ENCODE results near the gene OPRL1.
"Not testable (repeated sequence)": the region's sequence is repeated elsewhere in the genome, so short reads cannot be mapped to it uniquely, and the experiment has no call there.

Gene OPRL1

DNA sequence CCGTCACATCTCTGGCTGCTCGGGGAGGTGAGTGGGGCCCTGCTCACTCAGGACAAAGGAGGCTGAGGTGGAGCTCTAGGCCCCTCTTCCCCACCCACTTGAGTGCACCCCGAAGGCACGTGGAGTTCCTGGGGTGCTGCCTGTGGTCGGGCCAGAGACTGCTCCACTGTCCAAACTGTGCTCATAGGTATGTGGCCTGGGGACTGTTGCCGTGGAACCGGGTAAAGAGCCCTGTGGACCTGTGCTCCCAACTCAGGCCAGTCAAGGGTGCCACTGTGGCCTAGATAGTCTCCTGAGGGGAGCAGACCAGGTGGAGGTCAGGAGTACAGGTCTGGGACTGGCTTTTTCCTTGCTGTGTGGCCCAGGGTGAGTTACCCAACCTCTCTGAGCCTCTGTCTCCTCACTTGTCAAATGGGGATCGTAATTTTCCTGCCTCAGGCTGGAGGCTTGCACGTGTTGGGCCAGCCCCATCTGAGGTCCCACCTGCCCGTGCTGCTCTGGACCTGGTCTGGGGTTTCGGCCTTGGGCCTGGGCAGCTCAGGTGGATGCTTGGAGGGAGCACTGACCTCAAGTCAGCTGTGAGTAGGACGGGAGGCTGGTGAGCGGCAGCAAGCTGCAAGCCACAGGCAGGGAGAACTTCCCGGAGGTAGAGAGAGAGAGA, 39.9 kb downstream of the OPRL1 start:
- no peak for FAIRE-seq

DNA sequence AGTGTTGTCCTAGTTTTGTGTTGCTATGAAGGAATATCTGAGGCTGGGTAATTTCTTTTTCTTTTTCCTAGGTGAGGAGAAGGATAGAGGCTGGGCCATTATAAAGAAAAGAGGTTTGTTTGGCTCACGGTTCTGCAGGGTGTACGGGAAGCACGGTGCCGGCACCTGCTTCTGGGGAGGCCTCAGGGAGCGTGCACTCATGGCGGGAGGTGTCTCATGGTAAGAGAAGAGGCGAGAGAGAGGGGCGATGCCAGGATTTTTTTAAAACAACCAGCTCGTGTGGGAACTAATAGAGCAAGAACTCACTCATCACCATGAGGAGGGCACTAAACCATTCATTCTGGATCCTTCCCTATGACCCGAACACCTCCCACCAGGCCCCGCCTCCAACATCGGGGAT, 41.7 kb downstream of the OPRL1 start:
- FAIRE-seq = no peak

DNA sequence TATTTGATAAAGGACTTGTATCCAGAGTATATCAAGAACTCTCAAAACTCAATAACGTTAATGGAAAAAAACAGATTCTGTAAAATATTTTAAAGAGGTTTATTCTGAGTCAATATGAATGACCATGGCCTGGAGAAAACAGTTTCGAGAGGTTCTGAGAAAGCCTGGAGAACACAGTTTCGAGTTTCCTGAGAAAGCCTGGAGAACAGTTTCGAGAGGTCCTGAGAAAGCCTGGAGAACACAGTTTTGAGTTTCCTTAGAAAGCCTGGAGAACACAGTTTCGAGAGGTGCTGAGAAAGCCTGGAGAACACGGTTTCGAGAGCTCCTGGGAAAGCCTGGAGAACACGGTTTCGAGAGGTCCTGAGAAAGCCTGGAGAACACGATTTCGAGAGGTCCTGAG, 43.0 kb downstream of the OPRL1 start:
- FAIRE-seq = not testable (repeated sequence)

DNA sequence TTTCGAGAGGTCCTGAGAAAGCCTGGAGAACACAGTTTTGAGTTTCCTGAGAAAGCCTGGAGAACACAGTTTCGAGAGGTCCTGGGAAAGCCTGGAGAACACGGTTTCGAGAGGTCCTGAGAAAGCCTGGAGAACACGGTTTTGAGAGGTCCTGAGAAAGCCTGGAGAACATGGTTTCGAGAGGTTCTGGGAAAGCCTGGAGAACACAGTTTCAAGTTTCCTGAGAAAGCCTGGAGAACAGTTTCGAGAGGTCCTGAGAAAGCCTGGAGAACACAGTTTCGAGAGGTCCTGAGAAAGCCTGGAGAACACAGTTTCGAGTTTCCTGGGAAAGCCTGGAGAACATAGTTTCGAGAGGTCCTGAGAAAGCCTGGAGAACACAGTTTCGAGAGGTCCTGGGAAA, 43.6 kb downstream of the OPRL1 start:
- FAIRE-seq = not testable (repeated sequence)

DNA sequence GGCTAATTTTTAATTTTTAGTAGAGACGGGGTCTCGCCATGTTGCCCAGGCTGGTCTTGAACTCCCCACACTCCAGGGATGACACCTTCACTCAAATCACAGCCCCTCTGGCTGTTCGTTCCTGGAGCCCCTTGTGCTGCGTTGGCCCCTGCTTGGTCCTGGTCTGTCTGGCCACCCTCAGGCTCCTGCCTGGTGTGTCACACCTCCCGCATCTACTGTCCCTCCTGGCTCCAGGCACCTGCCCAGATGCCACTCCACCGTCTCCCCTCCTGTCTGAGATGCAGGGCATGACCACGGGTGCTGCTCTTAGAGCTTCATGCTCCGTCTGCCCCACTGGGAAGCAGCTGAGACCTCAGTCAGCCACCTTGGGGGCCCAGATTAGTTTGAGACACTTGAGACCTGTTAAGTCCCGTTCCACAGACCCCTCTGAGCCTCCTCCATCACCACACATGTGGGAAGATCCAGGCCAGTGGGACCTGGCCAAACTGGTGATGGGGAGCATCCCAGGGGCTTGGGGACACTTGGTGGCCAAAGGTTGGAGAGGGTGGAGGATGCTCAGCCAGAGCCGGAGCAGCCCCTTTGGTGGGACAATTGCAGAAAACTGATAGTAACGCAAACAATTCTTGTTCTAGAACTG, 49.4 kb downstream of the OPRL1 start:
- FAIRE-seq = no peak

DNA sequence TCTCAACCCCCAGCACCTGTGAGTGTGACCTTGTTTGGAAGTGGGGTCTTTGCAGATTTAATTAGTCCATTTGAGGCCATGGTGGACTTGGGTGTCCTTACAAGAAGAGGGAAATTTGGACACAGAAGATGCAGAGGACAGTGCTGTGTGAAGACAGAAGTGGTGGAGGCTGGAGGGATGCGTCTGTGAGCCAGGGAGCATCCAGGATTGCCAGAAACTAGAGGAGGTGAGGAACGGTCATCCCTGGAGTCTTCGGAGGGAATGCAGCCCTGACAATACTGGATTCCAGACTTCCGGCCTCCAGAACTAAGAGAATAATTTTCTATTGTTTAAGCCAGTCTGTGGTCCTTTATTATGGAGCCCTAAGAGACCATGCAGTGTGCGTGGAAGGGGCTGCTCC, 50.4 kb downstream of the OPRL1 start:
- FAIRE-seq = no peak

DNA sequence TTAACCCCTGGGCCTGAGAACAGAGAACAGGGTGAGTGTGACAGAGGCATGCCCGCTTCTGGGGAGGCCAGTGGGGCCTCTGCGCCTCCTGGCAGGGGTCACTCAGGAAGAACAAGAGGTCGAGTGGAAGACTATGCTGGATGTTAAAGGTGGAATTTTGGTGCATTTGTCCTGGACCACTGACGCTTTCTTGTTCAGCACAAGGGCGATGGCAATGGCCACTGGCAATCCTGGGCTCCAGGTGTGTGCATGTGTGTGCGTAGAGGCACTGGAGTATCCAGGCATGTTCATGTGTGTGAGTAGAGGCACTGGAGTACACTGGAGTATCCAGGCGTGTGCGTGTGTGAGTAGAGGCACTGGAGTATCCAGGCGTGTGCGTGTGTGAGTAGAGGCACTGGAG, 51.0 kb downstream of the OPRL1 start:
- no peak for FAIRE-seq

DNA sequence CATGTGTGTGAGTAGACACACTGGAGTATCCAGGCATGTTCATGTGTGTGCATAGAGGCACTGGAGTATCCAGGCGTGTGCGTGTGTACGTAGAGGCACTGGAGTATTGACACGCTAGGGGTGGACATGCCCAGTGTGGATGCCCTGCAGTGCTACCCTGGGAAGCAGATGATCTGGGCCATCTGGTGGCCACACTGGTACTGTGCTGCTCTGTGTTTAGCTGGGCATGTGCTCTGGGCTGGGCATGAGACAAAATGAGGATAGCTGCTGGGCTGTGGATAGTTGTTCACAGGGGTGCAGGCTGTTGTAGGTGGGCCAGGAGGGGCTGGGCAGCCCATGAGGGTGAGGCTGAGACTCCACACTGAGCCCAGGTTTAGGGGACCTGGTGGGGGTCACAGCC, 51.5 kb downstream of the OPRL1 start:
- no peak for FAIRE-seq

DNA sequence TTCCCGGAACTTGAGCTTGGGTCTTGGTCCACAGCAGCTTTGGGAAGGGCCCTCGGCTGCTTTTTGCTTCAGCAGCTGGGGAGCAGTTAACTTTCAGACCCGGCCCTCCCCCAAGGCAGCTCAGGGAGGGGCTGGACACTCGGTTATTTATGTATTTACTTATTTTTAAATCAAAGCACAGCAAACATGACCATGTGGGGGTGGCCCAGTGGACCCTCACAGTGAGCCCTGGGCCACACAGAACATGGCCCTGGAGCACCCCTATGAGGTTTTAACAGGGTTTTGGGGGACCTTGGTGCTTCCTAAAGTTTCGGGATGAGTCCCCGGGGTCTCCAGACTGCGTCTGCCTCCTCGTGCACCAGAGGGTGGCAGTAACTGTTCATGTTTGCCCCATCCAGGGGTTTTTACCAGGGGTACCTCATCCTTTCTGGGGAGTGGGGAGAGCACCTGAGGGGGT, 54.1 kb downstream of the OPRL1 start:
- no peak for FAIRE-seq

DNA sequence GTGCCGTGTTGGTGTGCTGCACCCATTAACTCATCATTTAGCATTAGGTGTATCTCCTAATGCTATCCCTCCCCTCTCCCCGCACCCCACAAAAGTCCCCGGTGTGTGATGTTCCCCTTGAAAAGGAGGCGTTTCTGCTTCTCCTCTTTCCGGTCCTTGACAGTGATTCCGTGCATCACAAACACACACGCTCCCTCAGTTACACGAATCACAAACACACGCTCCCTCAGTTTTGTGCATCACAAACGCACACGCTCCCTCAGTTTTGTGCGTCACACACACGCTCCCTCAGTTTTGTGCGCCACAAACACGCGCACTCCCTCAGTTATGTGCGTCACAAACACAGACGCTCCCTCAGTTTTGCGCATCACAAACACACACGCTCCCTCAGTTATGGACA, 54.9 kb downstream of the OPRL1 start:
- not testable (repeated sequence) for FAIRE-seq

DNA sequence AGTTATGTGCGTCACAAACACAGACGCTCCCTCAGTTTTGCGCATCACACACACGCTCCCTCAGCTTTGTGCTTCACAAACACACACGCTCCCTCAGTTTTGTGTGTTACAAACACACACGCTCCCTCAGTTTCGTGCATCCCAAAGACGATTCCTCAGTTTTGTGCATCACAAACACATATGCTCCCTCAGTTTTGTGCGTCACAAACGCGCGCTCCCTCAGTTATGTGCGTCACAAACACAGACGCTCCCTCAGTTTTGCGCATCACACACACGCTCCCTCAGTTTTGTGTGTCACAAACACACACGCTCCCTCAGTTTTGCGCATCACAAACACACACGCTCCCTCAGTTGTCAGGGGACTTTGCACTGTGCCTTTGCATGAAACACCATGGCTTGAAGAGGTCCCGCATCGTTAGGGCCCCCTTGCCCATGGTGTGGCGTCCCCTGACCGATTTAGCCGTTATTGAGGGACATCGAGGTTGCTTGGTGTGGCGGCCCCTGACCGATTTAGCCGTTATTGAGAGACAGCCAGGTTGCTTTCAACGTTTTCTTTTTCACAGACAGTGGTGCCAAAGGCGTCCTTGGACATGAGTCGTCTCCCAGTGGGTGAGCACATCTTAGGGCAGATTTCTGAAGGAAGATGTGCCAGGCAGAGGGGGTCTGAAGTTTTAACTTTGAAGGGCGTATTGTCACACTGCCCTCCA, 56.3 kb downstream of the OPRL1 start:
- no peak for FAIRE-seq

DNA sequence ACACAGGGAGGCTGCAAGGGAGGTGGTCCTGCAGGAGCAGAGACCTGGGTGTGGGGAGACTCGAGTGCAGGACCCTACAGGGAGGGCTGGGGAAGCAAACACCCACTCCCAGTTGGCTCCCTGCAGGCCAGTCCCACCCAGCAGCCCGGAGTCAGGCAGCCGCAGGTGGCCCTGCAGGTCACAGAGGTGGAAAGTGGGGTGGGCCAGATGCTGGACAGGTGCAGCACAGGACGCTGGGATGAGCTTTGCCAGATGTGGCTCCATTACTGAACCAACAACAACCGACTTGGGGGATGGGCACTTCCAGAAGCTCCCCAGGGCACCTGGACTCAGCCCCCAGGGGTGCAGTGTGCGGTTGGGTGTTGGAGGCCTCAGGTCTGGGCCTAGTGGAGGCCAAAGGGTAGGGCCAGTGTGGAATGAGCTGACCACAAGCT, 57.7 kb downstream of the OPRL1 start:
- no peak for FAIRE-seq

DNA sequence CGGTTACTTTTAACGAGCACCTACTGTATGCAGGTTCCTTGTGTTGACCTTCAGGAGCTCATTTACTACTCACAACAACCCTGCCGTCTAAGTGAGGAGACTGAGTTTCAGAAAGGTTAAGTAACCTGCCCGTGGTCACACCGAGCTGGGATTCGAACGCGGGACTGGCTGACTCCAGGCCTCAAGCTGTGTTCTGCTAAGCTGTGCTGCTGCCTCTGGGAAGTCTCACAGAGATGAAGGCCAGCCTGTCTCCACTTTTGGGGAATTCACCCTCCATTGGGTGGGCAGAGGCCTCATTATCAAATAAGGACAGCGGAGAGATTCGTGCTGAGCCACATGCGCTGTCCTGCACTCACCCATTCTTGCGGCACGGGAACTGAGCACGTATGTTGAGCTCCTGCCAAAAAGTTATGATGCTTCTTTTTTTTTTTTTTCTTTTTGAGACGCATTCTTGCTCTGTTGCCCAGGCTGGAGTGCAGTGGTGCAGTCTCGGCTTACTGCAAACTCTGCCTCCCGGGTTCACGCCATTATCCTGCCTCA, 58.5 kb downstream of the OPRL1 start:
- no peak for FAIRE-seq

DNA sequence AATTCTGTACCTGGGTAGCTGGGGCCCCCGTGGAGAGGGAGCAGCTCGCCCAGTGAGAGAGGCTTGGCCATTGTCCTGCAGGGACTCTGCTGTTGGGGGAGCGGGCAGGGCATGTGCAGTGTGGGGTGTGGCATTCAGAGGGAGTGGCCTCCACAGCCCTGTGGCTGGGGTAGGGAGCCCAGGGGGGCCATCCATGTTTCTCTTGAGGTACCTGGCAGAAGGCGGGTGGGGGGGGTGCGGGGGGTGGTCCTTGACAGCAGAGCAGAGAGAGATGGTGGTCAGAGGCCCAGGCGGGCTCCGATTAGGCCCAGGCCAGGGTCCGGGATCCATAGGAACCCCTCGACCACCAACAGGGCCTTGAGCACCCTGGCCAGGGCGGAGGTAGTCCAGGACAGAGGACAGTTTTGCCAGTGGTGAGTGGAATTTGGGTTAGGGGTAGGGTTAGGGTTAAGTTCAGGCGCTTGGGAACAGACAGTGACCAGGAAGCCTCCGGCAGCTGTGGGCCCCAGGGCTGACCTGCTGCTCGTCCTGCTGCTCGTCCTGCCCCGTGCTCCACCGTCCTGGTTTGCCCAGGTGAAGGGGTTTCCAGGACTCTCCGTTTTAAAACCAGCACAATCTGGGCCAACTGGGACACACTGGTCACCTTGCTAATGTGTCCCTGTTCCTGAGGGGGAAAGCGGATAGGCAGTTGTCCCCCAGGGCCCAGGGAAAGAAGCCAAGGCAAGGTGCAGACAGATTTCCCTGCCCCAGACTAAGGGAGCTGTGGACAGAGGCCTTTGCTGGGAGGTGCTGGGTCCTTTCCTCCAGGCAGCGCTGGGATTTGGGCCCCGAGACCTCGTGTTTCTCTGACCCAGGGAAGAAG, 59.5 kb downstream of the OPRL1 start:
- no peak for FAIRE-seq

DNA sequence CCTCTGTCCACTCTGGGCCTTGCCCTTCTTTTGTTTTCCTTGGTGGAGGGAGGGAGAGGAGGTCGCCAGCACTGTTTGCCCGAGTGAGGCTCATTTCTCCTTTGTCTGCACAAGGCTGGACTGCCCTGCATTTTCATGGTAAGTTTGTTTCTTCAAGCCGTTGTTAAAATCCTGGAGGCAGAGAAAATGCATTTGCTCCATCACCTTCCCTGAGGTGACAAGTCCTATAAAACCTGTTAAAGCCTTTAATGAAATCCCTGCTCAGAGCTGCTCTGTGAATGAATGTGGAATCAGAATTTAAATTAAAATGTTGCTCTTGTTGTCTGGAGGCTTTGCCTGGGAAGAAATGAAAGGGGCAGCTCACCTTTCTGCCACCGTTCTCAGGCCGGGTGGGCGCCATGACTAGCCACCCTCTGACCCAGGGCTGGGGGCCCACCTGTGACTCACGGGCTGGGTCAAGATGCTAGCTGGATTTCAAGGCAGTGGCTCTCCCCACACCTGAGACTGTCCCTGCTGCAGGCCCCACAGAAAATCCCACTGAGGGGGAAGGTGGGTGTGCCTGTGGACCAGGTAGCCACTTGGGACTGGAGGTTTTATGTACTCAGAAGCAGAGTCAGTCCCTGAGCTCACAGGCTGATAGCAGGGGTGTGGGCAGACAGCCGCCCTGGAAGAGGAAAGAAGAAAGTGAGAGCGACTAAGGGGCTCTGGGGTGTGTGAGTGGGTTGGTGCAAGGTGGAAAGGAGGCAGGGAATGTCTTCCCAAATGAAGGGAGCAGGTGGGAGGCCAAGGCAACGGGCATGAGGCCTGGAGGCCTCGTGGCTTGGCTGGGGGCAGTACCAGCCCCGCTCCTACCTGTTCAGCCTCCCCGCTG, 60.4 kb downstream of the OPRL1 start:
- no peak for FAIRE-seq

DNA sequence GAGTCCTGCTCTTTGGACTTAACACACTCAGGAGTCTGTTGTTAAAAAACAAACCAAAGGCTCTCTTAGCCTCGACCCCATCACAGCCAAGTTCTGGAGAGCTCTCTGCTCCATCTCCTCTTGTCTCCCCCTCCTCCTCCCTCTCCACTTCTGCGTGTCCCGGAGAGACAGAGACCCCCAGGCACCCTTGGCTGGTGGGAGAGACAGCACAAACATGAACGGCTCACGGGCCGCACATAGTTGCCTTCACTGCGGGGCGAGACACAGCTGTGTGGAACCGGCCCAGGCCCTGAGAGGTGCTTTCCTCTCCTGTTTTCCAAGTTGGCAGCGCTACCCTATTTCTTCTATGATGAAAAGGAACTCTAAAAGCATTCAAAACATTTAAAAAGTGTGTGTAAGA, 61.1 kb downstream of the OPRL1 start:
- no peak for FAIRE-seq

DNA sequence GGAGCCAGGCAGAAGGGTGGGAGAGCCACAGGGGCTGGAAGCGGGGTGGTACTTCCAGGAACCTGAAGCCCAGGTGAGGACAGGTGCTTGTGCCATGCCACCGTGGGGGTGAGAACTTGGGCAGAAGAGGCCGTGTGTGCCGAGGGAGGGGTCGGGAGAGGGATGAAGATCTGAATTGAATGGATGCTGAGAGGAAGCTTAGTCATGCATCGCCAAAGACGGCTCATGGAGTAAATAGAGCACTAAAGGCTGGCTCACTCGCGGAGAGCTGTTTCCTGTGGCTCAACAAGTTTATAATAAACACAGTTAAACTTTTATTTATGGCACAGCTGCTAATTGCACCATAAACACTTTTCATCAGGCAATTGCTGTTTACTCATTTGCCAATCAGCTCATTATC, 62.7 kb downstream of the OPRL1 start:
- FAIRE-seq = no peak

DNA sequence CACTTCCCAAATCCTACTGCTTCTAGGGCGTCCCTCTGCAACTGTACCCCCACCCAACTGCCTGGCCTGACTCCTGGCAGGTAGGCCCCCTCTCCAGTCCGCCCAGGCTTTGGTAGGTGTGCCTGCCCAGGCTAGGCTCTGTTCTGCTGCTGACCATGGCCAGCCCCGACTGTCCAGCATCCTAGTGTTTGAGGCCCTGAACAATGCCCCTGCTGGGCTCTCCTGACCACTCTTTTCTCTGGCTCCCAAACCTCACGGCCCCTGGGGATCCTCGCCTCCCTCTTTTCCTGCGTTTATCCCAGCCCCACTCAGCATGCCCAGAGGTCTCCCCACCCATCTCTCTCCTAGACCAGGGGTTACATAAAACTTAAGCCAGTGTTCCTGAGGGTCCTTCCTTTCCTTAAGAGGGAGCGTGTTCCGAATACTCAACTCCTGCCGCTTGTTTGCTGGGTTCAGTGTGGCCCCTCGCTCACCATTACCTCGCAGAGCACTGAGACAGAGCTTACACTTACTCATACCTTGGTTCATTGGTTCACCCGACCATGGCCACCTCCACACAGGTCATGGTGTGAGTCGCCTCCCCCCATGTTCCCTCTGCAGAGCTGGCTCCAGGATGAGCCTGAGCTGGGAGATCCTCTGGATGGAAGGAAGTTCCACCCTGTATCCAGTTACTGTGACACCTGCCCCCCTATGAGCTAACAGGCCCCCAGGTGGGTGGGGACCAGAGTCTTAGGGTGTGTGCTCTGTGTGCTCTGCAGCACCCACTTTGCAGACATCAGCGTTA, 63.3 kb downstream of the OPRL1 start:
- no peak for FAIRE-seq

DNA sequence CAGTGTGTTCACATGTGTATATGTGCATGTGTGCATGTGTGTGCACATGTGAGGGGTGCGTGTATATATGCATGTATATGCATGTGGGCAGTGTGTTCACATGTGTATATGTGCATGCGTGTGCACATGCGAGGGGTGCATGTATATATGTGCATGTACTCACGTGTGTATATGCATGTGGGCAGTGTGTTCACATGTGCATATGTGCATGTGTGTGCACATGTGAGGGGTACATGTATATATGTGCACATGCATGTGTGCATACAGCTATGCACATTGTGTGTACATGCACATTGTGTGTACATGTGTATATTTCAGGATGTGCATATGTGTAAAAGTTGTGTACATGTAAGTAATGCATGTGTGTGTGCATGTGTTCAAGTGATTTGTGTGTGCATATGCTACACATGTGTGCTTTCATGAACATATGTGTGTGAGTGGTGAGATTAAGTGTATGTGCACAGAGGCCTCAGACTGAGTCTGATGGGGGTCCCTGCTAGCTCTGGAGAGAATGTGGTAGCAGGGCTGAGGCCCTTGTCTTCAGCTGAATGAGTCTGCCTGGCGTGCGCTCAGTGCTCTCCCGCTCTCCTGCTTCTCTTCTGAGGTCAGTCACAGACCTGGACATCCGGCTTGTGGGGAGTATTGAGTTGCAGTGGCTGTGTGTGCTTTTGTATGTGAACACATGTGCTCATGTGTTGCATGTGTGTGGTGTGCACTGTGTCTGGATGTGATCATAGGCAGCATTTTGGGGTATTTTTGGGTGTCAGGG, 64.4 kb downstream of the OPRL1 start:
- no peak for FAIRE-seq
